ENCODE results near the gene CSNK1G3.

The CSNK1G3 gene

GRCh38 chr5:123514615-123515355 lies 2.8 kb downstream of the CSNK1G3 start:
- no peak for DNase-seq

- no peak for DNase-seq
These were observed 3.9 kb downstream of the CSNK1G3 start for GRCh38 chr5:123515904-123516303.

GRCh38 chr5:123517476-123517875 lies 5.5 kb downstream of the CSNK1G3 start:
- no peak for DNase-seq

GRCh38 chr5:123518111-123518510 lies 6.1 kb downstream of the CSNK1G3 start:
- DNase-seq = no peak

- DNase-seq = no peak
These were observed 8.8 kb downstream of the CSNK1G3 start for GRCh38 chr5:123520677-123521247.

- no peak for DNase-seq
These were observed 12.2 kb downstream of the CSNK1G3 start for GRCh38 chr5:123524146-123524545.

GRCh38 chr5:123527190-123527589 lies 15.2 kb downstream of the CSNK1G3 start:
- no peak for DNase-seq

- no peak for DNase-seq
These were observed 16.1 kb downstream of the CSNK1G3 start for GRCh38 chr5:123528065-123528464.

GRCh38 chr5:123528878-123529277 lies 16.9 kb downstream of the CSNK1G3 start:
- no peak for DNase-seq

- no peak for DNase-seq
These were observed 18.8 kb downstream of the CSNK1G3 start for GRCh38 chr5:123530728-123531127.

GRCh38 chr5:123535648-123536047 lies 23.7 kb downstream of the CSNK1G3 start:
- DNase-seq = no peak

- no peak for DNase-seq
These were observed 25.3 kb downstream of the CSNK1G3 start for GRCh38 chr5:123537256-123537655.

- no peak for DNase-seq
These were observed 25.9 kb downstream of the CSNK1G3 start for GRCh38 chr5:123537845-123538244.

GRCh38 chr5:123538670-123539459 lies 26.9 kb downstream of the CSNK1G3 start:
- no peak for DNase-seq

GRCh38 chr5:123540534-123540933 lies 28.6 kb downstream of the CSNK1G3 start:
- no peak for DNase-seq

- no peak for DNase-seq
These were observed 31.5 kb downstream of the CSNK1G3 start for GRCh38 chr5:123543438-123543837.

GRCh38 chr5:123545506-123545905 lies 33.5 kb downstream of the CSNK1G3 start:
- no peak for DNase-seq

GRCh38 chr5:123546657-123547056 lies 34.7 kb downstream of the CSNK1G3 start:
- DNase-seq = no peak

GRCh38 chr5:123549256-123549904 lies 37.4 kb downstream of the CSNK1G3 start:
- DNase-seq = peak; percentile 40

GRCh38 chr5:123554601-123555000 lies 42.6 kb downstream of the CSNK1G3 start:
- DNase-seq = no peak

- DNase-seq = no peak
These were observed 45.9 kb downstream of the CSNK1G3 start for GRCh38 chr5:123557907-123558306.

- DNase-seq = no peak
These were observed 46.9 kb downstream of the CSNK1G3 start for GRCh38 chr5:123558762-123559433.

- DNase-seq = no peak
These were observed 47.4 kb downstream of the CSNK1G3 start for GRCh38 chr5:123559434-123559775.

Data from activated effector memory CD4-positive, alpha-beta T cell treated with Interleukin-2 at 50 U/mL for 16 hours (primary cell).